GM19043 (cell line): Measurements from ENCODE around the gene CCDC63.
"Not testable (repeated sequence)": the region's sequence is repeated elsewhere in the genome, so short reads cannot be mapped to it uniquely, and the experiment has no call there.

Source experiments
- ATAC-seq: cut with Tn5 transposase; IDR thresholded peaks from one replicate; pipeline ENCODE4 v1.9.1; 2021; ENCODE audit warnings: low read depth; ENCODE audit not compliant: unreplicated experiment

The CCDC63 gene

GRCh38 chr12:110941391-110941790 is 94.6 kb downstream of the CCDC63 start:
- no peak for ATAC-seq

- ATAC-seq = no peak
Measured at GRCh38 chr12:110943373-110943772, 96.6 kb downstream of the CCDC63 start.

GRCh38 chr12:110948041-110948440 is 101.3 kb downstream of the CCDC63 start:
- no peak for ATAC-seq

- ATAC-seq = not testable (repeated sequence)
Measured at GRCh38 chr12:110950466-110950865, 103.7 kb downstream of the CCDC63 start.

- not testable (repeated sequence) for ATAC-seq
Measured at GRCh38 chr12:110950867-110951266, 104.1 kb downstream of the CCDC63 start.
